Measurements from ENCODE around the gene VPS37D. TPM values are rescaled to one million over a fixed set of nuclear protein-coding genes. Genes with fewer than 3 reads are reported as not detected.
A peak's percentile ranks its signal among the peaks of the same experiment; 100 is the strongest.
"Not testable (repeated sequence)": the region's sequence is repeated elsewhere in the genome, so short reads cannot be mapped to it uniquely, and the experiment has no call there.

VPS37D gene
- total RNA-seq, 1 experiment from 2014 or later, result 8.3 TPM

DNA sequence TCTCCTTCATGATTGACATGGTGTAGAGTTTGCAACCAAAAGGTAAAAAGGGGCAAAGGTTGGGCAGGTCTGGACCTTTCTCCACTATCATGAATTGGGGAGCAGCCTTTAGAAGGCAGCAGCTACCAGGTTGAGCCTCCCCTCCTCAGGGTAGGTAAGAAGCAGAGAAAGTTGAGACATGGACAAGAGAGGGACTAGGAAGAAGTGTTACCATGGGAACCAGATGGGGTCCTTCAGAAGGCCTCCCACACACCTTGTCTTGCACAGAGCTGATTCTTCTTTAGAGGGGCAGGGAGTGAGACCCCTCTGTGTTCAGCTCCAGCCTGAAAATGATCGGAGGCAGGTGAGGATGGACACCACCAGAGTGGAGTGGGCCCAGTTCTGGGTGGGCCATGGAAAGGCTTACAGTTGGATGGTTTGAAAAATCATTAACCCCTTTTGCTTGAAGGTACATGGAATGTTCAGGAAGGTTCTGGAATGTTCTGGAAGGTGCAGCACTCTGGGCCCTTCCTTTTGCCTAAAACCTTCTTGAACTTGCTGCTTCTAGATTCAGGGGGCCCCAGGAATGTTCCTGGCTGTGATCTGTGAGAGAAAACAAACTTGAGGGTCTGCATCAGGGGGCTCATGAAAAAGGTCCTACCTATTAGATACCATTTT is 7.0 kb downstream of the VPS37D start:
- in situ Hi-C loops (cut with HindIII; ENCODE audit: low sequenced_read_pairs), result no loop called here
- DNase-seq (ENCODE audit: low spot score), result no peak

DNA sequence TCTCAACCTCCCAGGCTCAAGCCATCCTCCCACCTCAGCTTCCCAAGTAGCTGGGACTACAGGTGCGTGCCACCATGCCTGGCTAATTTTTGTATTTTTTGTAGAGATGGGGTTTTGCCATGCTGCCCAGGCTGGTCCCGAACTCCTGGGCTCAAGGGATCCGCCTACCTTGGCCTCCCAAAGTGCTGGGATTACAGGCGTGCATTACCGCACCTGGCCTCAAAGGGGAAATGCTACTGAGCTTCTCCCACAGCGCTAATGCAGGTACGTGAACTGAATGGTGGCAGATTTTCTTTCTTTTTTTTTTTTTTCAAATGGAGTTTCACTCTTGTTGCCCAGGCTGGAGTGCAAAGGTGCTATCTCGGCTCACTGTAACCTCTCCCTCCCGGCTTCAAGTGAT is 8.4 kb downstream of the VPS37D start:
- DNase-seq (ENCODE audit: low spot score); in situ Hi-C loops (cut with HindIII; ENCODE audit: low sequenced_read_pairs): not testable (repeated sequence)

DNA sequence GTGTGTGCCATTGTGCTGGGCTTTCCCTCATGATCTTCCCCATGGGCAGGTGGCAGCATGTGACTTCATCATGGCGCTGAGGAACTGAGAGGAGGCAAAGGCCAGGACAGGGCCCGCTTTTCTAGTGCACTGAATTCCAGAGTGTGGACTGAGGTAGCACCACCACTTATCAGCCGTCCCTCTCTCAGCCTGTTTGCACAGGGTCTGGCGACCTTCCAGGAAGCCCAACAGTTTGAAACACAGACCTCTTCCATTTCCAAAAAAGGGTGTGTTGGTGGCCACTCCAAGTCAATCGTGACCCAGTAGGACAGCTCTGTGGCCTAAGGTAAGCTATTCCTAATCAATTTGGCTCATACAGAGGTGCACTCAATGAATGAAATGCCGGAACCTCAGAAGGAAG is 11.2 kb downstream of the VPS37D start:
- in situ Hi-C loops (cut with HindIII; ENCODE audit: low sequenced_read_pairs), result no loop called here
- no peak for DNase-seq (ENCODE audit: low spot score)

DNA sequence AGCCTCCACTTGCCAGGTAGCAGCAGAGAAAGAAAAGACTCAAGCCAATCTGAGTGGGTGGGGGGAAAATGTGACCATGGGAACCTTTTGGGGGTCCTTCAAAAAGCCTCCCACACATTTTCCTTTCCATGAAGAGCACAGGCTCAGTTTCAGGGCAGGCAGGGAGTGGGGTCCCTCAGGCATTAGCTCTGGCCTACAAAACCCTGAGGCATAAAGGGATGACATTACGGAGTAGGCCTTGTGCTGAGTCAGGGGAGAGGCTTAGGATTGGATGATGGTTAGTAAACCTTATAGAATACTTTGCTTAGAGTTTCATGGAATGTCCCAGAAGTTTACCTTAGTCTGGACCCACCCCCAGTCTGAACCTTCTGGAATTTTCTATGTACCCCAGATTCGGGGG is 12.1 kb downstream of the VPS37D start:
- no peak for DNase-seq (ENCODE audit: low spot score)
- in situ Hi-C loops (cut with HindIII; ENCODE audit: low sequenced_read_pairs), result no loop called here

DNA sequence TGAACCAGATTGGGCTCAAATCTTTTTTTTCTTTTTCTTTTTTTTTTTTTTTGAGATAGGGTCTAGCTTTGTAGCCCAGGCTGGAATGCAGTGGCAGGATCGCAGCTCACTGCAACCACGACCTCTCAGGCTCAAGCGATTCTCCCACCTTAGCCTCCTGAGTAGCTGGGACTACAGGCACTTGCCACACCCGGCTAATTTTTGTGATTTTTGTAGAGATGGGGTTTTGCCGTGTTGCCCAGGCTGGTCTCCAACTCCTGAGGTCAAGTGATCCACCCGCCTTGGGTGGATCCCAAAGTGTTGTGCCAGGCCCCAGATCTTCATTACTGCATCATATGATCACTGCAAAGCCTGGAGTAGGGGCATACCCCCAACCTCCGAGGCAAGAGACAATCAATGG is 12.9 kb downstream of the VPS37D start:
- in situ Hi-C loops (cut with HindIII; ENCODE audit: low sequenced_read_pairs), result no loop called here

DNA sequence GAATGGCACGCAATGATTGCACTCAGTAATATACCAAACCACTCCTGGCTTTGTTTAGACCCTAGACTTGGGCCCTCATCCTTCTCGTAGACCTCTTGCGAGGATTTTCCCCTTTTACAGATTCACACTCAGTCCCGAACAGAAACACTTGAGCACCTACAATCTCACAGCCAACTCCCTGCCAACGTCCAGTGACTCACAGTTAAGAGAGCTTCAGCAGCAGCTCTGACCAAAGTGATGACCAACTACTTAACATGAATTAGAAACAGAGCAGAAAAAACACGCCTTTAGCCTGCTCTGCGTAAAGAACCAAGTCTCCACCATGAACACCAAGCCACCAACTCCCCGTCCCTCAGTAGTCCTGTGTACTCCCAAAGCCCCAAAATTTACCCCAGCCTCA is 13.4 kb downstream of the VPS37D start:
- DNase-seq (ENCODE audit: low spot score), result no peak
- in situ Hi-C loops (cut with HindIII; ENCODE audit: low sequenced_read_pairs), result no loop called here

More for the DNA sequence above, 12.9 kb downstream of the VPS37D start:
- DNase-seq (ENCODE audit: low spot score), result no peak

DNA sequence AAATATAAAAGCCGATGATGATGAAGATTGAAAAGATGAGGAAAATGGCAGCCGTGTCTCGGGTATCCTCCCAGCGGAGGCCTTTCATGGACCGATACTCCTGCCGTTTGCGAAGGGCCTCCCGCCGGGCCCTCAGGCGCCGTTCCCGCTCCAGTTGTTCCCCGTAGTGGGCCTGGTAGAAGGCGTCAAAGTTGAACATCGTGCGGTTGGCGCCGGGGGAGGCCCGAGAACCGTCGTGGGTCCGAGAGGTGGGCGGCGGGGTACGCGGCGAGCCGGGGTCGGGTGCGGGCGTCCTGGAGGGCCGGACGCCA is 15.1 kb downstream of the VPS37D start:
- in situ Hi-C loops (cut with HindIII; ENCODE audit: low sequenced_read_pairs), result no loop called here
- no peak for DNase-seq (ENCODE audit: low spot score)

DNA sequence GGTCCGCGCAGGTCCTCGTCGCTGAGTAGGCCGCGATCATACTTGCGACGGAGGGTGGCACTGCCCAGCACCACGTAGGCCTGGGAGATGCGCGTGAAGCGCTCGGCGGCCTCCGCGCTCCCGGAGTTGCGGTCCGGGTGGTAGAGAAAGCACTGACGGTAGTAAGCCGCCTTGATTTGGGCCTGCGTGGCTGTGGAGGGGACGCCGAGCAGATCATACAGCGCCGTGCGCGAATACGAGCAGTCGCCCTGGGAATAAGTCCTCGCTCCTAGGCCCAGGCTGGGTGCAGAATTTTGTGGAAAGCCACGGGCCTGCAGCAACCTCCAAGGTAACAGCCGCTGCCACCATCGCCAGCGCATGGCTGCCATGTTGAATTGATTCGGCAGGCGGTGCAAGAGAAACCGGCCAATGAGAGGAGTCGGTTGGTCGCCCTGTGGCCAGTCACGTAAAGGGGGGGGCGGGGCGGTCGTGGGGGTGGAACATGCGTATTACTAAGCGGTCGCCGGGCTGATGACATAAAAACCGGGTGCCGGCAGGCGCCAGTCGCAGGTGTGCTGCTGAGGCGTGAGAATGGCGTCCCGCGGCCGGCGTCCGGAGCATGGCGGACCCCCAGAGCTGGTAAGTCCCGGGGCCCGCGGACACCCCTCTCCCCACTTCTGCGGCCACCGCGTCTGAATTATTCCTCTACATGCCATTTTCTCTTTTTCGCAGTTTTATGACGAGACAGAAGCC is 15.6 kb downstream of the VPS37D start, which contains the start of the genes BUD23 and DNAJC30:
TSS of gene BUD23 (plus strand) at position 542 of the 732 bp plus-strand sequence. CDS start at position 571, 29 bp downstream.
TSS of gene DNAJC30 (minus strand) at position 398 of the 732 bp plus-strand sequence. CDS start at position 368, 30 bp downstream.
- in situ Hi-C loops (cut with HindIII; ENCODE audit: low sequenced_read_pairs), result no loop called here
- peak; percentile 96 for DNase-seq (ENCODE audit: low spot score)

DNA sequence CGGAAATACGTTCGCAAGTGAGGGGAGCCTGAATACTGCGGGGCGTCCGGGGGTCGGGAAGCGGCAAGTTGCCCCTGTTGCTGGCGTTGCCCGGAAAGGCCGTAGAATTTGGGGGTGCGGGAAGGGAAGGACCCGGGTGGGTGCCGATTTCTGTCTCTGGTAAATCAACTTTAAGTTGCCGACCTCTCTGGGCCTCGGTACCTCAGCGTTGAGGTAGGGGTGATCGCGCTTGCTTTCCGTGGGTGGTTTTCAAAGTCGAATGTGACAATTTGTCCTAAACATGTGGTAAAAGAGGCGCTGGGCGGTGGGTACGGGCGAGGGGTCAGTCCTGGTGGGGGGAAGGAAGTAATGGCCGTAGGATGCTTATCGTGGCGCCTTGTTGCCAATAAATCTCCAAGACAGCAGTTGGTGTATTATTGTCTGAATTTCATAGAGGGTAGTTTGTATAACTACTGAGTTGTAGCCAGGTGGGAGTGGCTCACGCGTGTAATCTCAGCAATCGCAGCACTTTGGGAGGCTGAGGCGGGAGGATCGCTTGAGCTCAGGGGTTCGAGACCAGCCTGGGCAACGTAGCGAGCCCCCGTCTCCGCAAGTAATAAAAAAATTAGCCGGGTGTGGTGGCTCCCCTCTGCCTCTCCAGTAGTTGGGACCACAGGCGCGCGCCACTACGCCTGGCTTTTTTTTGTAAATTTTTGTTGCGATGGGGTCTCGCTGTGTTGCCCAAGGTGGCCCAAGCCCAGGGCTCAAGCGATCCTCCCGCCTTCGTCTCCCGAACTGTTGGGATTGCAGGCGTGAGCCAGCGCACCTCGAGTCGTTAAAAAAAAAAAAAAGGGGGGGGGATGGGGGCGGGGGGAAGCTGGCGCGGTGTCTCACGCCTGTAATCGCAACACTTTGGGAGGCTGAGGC is 16.4 kb downstream of the VPS37D start:
- in situ Hi-C loops (cut with HindIII; ENCODE audit: low sequenced_read_pairs), result no loop called here
- no peak for DNase-seq (ENCODE audit: low spot score)

DNA sequence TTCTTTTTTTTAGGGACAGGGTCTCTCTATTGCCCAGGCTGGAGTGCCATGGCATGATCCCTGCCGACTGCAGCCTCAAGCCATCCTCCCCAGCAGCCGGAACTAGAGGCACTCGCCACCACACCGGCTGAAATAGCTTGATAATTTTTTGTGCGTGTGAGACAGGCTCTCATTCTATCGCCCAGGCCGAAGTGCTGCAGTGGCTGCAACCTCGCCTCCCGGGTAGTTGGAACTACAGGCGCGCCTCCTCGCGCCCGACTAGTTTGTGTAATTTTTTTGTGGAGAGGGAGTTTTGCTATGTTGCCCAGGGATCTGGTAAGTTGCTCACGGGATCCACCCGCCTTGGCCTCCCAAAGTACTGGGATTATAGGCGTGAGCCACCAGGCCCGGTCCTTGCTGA is 17.7 kb downstream of the VPS37D start:
- in situ Hi-C loops (cut with HindIII; ENCODE audit: low sequenced_read_pairs), result no loop called here
- no peak for DNase-seq (ENCODE audit: low spot score)

DNA sequence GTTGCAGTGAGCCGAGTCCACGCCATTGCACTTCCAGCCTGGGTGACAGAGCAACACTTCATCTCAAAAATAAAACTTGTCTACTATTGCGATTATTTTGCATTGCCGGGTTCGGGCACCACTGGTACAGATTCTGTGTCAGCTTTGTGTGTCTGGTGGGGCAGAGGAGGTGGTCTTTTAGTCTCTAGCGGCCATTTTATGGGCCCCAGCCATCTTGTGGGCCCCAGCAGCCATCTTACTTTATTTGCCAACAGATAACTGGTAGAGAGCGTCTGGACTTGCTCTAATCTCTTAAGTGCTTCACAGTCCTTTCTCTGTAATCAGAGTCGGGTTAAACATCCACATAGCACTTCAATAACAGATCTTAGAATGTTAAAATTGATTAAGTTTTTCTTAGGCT is 20.7 kb downstream of the VPS37D start:
- in situ Hi-C loops (cut with HindIII; ENCODE audit: low sequenced_read_pairs), result no loop called here
- DNase-seq (ENCODE audit: low spot score), result no peak

DNA sequence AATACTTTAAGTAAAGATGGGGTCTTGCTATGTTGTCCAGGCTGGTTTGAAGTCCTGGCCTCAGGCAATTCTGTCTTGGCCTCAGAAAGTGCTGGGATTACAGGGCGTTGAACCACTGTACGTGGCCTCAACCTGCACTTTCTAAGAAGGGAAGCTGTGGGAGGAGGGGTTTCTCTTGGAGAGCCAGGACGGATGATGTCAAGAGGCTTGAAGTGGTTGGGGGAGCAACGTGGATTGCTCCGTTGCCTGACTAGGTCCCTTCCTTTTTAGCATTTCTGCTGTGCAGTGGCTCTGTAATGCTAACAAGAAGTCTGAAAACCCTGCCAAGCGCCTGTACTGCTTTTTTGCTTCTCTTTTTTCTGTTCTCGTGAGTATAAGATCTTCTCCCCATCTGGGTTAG is 23.0 kb downstream of the VPS37D start:
- in situ Hi-C loops (cut with HindIII; ENCODE audit: low sequenced_read_pairs), result no loop called here
- no peak for DNase-seq (ENCODE audit: low spot score)

DNA sequence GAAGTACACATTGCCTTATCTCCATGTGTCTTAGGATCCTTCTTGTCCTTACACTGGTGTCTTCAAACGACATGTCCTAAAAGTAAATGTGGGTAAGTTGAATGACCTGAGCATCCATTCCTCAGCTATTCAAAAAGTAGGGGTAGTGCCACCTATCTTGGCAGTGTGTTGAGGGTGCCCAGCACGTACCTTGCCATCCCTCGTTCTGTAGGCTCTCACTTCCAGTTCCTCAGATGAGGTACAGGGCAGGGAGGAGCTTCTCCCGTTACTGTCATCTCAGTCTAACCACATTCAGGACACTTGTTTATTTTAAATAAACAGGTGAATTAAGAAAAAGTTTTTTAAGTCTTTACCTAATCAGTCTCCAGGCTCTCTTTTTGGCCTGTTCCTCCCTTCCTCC is 28.7 kb downstream of the VPS37D start:
- in situ Hi-C loops (cut with HindIII; ENCODE audit: low sequenced_read_pairs), result no loop called here
- DNase-seq (ENCODE audit: low spot score), result no peak

DNA sequence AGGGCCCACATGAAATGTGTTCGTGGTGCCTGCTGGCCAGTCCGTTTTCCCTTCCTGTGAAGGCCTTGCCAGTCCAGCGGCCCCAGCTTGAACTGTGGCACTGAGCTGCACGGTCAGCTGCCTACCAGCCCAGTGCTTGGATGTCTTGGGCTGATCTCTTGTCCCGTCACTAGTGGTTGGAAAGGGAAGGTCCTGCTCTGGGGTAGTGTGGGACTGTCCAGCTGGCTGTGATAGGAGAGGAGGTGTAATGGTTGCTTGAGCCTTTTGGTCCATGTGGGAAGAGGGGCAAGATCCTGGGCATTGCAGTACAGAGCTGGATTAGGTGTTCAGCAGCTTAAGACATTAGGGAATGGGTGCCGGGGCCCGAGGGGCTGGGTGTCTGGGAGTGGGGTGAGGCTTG is 30.8 kb downstream of the VPS37D start:
- in situ Hi-C loops (cut with HindIII; ENCODE audit: low sequenced_read_pairs), result no loop called here
- DNase-seq (ENCODE audit: low spot score), result no peak

DNA sequence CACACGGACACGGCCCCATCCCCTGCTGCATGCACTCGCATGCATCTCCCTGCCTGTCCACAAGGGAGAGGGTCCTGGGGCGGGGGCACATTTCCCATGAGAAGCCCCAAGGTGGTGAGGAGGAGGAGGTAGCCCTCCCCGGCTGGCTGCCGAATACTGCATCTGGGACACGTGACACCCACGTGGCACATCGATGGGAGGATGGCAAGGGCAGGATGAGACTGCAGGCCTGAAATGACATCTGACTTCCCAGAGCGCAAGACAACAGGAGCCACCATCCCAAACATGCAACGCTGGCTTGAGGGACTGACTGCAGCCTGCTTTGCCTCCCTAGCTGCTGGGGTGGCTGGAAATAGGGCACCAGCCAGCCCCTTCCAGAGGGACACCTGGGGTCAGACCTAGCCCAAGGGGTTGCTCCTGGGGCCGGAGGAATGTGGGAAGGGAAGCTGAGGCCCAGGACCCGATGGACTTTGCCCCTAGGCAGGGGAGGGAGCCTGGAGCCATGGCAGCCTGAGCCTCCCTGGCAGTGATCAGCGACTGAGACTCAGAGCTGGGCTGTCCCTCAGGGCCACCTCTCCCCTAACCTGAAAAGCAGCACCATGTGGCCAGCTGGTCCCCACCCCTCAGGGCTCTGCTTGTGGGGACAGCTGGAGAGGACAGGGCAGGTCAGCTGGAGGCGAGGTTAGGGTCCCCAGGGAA is 31.9 kb downstream of the VPS37D start:
- in situ Hi-C loops (cut with HindIII; ENCODE audit: low sequenced_read_pairs), result no loop called here
- no peak for DNase-seq (ENCODE audit: low spot score)

DNA sequence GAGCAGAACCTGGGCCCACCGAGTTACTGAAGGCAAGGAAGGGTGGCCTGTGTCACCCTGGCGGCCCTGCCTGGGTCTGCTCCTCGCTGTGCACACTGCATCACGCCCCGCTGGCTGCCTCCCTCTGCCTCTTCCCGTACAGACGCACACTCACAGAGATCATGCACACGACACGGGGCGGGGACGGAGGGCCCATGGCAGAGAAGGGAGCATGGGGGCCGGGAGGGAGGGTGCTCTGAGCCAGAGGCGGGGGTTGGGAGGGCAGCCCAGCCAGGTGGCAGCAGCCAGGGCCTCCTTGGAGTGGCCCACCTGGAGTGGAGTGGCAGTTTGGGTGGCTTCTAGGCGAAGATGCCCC is 32.4 kb downstream of the VPS37D start:
- DNase-seq (ENCODE audit: low spot score), result no peak
- in situ Hi-C loops (cut with HindIII; ENCODE audit: low sequenced_read_pairs), result no loop called here

DNA sequence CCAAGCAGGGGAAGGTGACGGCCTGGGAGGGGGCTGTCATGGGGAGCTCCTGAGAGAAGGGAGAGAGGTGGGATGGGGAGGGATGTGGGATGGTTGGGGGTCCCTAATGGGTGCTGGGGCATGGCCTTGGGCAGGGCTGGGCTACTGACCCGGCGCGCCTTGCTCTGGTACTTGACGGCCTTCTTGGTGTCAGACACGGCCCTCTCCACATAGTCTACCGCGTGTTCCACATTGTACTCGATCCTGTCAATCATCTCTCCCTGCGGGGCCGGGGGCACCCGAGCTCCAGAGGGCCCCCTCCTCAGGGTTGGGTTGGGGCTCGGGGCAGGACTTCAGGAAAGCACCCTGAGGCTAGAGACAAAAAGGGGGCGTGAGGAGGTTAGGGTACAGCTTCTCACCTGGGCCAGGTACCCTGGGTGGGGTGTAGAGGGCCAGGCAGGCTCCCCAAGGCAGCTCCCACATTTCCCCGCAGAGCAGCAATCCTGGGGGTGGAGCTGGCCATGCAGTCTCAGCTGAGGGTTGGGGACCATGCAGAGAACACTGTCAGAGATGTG is 33.0 kb downstream of the VPS37D start:
- in situ Hi-C loops (cut with HindIII; ENCODE audit: low sequenced_read_pairs), result no loop called here
- DNase-seq (ENCODE audit: low spot score), result no peak

DNA sequence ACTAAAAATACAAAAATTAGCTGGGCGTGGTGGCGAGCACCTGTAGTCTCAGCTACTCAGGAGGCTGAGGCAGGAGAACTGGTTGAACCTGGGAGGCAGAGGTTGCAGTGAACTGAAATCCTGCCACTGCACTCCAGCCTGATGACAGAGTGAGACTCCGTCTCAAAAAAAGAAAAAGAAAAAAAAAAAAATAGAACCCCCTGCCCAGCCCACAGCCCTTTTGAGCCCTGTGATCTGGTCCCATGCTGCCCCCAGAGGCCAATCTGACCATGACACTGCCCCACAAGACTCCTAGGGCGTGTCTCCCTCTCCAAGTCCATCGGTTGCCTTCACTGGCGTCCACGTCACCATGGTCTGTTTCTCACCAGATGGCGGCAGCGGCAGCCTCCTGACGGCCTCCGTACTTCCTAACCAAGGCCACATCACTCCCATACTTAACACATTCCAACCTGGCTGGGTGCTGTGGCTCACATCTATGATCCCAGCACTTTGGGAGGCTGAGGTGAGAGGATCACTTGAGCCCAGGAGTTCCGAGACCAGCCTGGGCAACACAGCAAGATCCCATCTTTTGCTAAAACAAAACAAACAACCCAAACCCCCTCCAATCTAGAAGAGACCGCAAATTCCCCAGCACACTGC is 33.8 kb downstream of the VPS37D start:
- in situ Hi-C loops (cut with HindIII; ENCODE audit: low sequenced_read_pairs), result no loop called here

DNA sequence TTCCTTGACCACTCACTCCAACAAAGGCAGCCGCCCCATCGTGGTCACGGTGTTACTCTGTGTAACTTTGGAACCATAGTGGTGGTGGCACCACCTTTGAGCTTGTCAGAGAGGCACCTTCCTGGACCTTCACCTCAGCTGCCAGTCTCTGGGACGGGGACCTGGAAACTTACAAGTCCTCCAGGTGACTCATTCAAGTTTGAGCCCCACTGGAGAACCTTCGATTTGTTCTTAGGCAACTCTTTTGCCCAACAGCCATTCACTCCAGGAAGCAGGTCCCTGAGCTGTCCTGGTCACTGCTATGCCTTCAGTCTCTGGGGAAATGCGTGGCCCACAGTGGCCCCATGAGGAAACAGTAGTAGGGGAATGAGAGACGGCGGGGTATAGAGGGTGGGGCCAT is 34.6 kb downstream of the VPS37D start:
- in situ Hi-C loops (cut with HindIII; ENCODE audit: low sequenced_read_pairs), result no loop called here
- no peak for DNase-seq (ENCODE audit: low spot score)

More for the DNA sequence above, 33.8 kb downstream of the VPS37D start:
- peak; percentile 54 for DNase-seq (ENCODE audit: low spot score)

Data from G401 (cell line).